Activated CD4-positive, CD25-positive, alpha-beta regulatory T cell treated with anti-CD3 and anti-CD28 coated beads, Interleukin-2, amount 50 U/mL, for 24 hours (primary cell): ENCODE results near the gene EXOC2.

Experiments
- ATAC-seq, 2 donors: fragments of 150-1000 bp; cut with Tn5 transposase; one replicate each; pipeline ENCODE4 v1.10.0; 2021; ENCODE audit warnings: mild to moderate bottlenecking in 1 of 2, moderate library complexity in 1 of 2

The EXOC2 gene

DNA sequence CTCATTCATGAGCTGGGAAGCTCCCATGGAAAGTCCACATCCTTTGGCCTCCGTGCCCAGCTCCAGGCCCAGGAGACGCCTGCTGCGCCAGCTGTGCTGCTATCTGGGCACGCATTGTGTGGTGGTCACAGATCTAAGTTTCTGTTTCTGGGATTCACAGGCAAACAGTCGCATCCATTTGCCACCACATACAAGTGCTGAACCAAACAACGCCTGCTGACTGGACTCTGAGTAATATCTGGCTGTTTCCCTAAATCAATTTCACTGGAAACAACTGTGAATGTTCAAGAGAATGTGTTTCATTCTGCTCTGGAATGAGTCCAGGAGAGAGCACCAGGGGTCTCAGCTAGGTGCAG, 255.9 kb downstream of the EXOC2 start:
- ATAC-seq = no peak

DNA sequence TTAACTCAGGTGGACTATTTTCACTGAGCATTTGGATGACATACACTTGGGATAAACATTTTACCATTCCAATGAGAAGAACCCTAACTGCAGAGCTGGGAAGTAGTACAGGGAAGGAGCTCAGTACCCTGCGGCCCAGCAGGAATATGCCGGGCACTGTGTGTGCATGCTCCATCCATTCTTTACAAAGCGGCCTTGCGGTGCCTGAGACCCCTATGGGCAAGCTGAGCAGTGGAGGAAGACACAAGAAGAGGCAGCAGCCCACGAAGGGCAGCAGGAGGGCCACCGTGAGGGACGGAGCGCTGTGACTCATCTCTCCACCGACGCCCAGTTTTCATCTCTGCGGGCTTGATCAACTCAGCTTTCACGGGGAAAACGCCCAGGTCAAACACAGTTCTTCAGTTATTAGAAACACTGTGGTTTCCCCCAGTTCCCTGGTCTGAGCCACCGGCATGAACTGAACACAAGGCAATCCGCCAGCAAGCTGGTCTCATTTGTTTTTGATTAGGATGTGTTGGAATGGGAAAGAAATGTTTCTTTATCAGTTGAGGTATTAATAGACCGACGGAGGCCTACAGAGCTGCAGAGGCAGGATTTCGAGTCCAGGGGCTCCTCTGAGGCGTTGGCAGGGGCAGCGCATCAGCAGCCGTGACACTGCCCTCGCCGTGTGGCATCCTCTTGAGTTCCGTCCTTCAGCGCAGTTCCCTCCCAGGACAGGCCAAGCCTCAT, 256.5 kb downstream of the EXOC2 start:
- ATAC-seq = no peak

DNA sequence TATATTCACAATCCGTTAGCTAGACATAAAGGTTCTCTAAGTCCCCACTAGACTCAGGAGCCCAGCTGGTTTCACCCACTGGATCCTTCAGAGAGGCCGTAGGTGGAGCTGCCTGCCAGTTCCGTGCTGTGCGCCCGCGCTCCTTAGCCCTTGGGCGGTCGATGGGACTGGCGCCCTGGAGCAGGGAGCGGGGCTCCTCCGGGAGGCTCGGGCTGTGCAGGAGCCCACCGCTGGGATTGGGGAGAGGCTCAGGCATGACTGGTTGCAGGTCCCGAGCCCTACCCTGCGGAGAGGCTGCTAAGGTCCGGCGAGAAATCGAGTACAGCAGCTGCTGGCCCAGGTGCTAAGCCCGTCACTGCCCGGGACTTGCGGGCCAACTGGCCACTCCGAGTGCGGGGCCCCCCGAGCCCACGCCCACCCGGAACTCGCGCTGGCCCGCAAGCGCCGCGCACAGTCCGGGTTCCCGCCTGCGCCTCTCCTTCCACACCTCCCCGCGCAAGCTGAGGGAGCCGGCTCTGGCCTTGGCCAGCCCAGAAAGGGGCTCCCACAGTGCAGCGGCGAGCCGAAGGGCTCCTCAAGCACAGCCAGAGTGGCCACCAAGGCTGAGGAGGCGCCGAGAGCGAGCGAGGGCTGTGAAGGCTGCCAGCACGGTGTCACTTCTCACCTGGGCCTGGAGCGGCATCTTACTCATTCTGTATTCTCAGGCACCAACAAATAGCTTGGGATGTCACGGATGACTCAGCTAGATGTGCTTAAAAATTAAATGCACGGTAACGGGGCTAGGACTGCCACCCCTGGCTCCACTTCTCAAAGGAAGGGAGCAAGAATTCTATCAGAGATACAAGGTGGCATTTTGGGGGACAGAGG, 257.3 kb downstream of the EXOC2 start:
- no peak for ATAC-seq
